Activated CD4-positive, alpha-beta T cell treated with anti-CD3 and anti-CD28 coated beads for 48 hours (primary cell): ENCODE measurements around the gene PACS2.
"Not testable (repeated sequence)": the region's sequence is repeated elsewhere in the genome, so short reads cannot be mapped to it uniquely, and the experiment has no call there.

Source experiments
- DNase-seq: peaks from one replicate; pipeline ENCODE4 v3.0.0-alpha.2; 2020

PACS2 gene

GRCh38 chr14:105288936-105289335, 25.6 kb upstream of the PACS2 start:
- DNase-seq = not testable (repeated sequence)

GRCh38 chr14:105290621-105291346, 23.8 kb upstream of the PACS2 start:
- no peak for DNase-seq

GRCh38 chr14:105292826-105293711, 21.5 kb upstream of the PACS2 start:
- DNase-seq = peak; percentile 23

- peak; percentile 77 for DNase-seq
These were observed 20.4 kb upstream of the PACS2 start for GRCh38 chr14:105294142-105294597.

GRCh38 chr14:105297311-105297710, 17.2 kb upstream of the PACS2 start:
- DNase-seq = not testable (repeated sequence)

GRCh38 chr14:105299654-105300541, 14.7 kb upstream of the PACS2 start:
- peak; percentile 41 for DNase-seq

- peak; percentile 98 for DNase-seq
These were observed 13.9 kb upstream of the PACS2 start, which contains the start of gene BRF1 for GRCh38 chr14:105300542-105301102. TSS of gene BRF1 (minus strand) at chr14:105301001. CDS start at chr14:105300629, 372 bp downstream.

- DNase-seq = peak; percentile 100
These were observed 13.2 kb upstream of the PACS2 start for GRCh38 chr14:105301103-105301914.

- DNase-seq = not testable (repeated sequence)
These were observed 12.7 kb upstream of the PACS2 start for GRCh38 chr14:105301915-105302249.

- no peak for DNase-seq
These were observed 10.6 kb upstream of the PACS2 start for GRCh38 chr14:105303949-105304348.

- no peak for DNase-seq
These were observed 10.0 kb upstream of the PACS2 start for GRCh38 chr14:105304565-105304964.

- DNase-seq = no peak
These were observed 9.2 kb upstream of the PACS2 start for GRCh38 chr14:105305345-105305744.

- DNase-seq = no peak
These were observed 8.8 kb upstream of the PACS2 start for GRCh38 chr14:105305791-105306190.

- DNase-seq = no peak
These were observed 7.4 kb upstream of the PACS2 start for GRCh38 chr14:105307052-105307727.

- DNase-seq = no peak
These were observed 5.2 kb upstream of the PACS2 start for GRCh38 chr14:105309371-105309770.

- DNase-seq = no peak
These were observed 2.7 kb upstream of the PACS2 start for GRCh38 chr14:105311838-105312237.

GRCh38 chr14:105312973-105313372, 1.6 kb upstream of the PACS2 start:
- no peak for DNase-seq

GRCh38 chr14:105313381-105314286, 914 bp upstream of the PACS2 start:
- peak; percentile 37 for DNase-seq

- DNase-seq = peak; percentile 35
These were observed 718 bp downstream of the PACS2 start for GRCh38 chr14:105315211-105315721.
